Activated gamma-delta T cell treated with anti-CD3 and anti-CD28 coated beads, Interleukin-2, amount 50 U/mL, for 16 hours (primary cell): ENCODE data around the gene WNK1.

Source experiments
- DNase-seq: peaks from one replicate; pipeline ENCODE4 v3.0.0-alpha.2; 2020; ENCODE audit warnings: low read depth

Gene WNK1

DNA sequence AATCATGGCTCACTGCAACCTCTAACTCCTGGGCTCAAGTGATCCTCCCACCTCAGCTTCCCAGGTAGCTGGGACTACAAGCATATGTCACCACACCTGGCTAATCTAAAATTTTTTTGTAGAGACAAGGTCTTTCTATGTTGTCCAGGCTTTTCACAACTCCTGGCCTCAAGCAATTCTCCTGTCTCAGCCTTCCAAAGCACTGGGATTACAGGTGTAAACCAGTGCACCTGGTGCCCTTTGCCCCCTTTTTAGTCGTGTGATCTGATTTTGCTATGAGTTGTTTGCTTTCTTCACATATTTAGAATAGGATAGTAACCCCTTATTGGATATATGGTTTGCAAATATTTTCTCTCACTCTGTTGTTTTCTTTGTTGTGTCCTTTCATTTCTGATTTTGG, 198.8 kb downstream of the WNK1 start:
- DNase-seq, result no peak

DNA sequence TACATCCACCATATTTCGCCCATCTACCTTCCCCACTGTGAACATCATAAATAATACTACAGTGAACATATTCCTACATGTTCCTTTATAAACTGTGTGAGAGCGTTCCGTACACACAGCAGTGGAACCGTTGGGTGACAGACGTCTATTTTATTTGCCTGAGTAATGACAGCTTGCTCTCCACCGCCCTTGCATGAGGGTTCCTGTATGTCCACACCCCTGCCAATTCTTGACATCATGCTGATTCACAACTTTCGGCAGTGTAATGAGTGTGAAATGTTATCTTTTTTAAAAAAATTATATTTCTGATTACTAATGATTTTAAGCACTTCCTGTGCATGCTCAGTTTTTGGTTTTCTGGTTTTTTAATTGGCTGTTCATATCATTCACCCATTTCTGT, 201.4 kb downstream of the WNK1 start:
- no peak for DNase-seq

DNA sequence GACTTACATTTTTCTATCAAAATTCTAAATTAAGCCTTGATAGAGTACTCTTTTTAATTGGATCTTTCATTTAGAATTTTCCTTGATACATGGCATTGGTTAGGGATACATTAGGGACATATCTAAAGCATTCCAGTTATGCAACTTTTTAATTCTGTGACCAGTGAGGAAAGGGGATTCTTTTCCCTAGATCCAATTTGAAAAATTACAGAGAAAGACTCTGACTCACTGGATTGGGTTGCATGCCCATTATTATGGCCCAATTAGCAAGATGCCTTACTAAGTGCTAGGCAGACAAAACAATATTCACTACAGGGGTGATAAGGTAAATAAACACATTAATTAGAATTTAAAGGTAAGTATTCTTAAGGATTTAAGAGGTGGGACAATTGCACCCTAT, 202.4 kb downstream of the WNK1 start:
- DNase-seq, result no peak

DNA sequence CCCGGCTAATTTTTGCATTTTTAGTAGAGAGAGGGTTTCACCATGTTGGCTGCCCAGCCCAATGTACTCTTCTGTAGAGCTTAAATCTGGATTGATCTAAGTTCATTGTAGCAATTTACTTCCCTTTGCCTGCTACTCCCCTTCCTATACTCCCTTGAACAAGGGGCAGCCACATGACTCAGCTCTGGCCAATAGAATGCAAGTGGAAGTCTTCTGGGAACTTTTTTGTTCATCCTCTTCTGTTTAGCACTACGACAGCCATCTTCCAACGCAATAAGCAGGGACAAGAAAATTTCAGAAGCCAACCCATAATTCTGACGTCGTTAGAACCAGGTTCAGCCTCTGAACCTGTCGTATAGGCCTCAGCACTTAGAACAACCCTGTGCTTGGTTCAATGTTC, 203.6 kb downstream of the WNK1 start:
- DNase-seq, result no peak

DNA sequence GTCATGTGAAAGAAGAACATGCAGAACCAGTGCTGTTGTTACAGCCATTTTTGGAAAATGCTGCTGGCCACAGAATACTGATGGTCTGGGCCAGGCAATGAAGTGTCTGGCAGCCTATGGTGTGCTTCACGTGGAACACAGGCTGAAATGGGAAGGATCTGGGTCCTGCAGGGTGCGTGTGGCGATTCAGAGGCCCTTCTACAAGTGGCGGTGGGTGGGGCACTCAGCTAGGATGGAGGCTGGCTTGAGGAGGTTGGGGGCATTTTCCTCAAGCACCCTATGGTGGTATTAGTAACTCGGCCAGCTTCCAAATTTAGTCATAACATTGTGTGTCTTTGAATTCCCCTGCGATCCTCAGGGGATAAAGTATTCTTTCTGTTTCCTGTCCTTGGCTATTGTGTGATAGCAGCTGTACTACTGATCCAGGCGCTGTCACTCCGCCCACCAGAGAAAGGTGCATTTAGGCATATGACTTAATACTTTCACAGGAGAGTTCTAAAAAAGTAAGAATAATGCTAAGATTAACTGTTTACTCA, 206.3 kb downstream of the WNK1 start:
- no peak for DNase-seq
